ENCODE data around the gene HERC2.
"Not testable (repeated sequence)": the region's sequence is repeated elsewhere in the genome, so short reads cannot be mapped to it uniquely, and the experiment has no call there.

HERC2 gene

GRCh38 chr15:28216946-28217546, 104.9 kb downstream of the HERC2 start:
- DNase-seq, result not testable (repeated sequence)

- DNase-seq, result not testable (repeated sequence)
These were observed 106.5 kb downstream of the HERC2 start for GRCh38 chr15:28215521-28215920.

- DNase-seq, result not testable (repeated sequence)
These were observed 107.8 kb downstream of the HERC2 start for GRCh38 chr15:28214006-28214790.

GRCh38 chr15:28213393-28213792, 108.6 kb downstream of the HERC2 start:
- DNase-seq, result not testable (repeated sequence)

GRCh38 chr15:28208583-28208982, 113.4 kb downstream of the HERC2 start:
- no peak for DNase-seq

- DNase-seq, result not testable (repeated sequence)
These were observed 116.3 kb downstream of the HERC2 start for GRCh38 chr15:28205640-28206039.

- not testable (repeated sequence) for DNase-seq
These were observed 118.7 kb downstream of the HERC2 start for GRCh38 chr15:28203055-28203828.

- DNase-seq, result not testable (repeated sequence)
These were observed 119.9 kb downstream of the HERC2 start for GRCh38 chr15:28202124-28202523.

GRCh38 chr15:28198215-28198614, 123.8 kb downstream of the HERC2 start:
- not testable (repeated sequence) for DNase-seq

- DNase-seq, result not testable (repeated sequence)
These were observed 124.3 kb downstream of the HERC2 start for GRCh38 chr15:28197694-28198093.

GRCh38 chr15:28196581-28196980, 125.4 kb downstream of the HERC2 start:
- DNase-seq, result not testable (repeated sequence)

GRCh38 chr15:28192772-28193171, 129.2 kb downstream of the HERC2 start:
- DNase-seq, result no peak

GRCh38 chr15:28191832-28192231, 130.1 kb downstream of the HERC2 start:
- no peak for DNase-seq

GRCh38 chr15:28190391-28191174, 131.4 kb downstream of the HERC2 start:
- DNase-seq, result no peak

GRCh38 chr15:28185148-28185895, 136.7 kb downstream of the HERC2 start:
- no peak for DNase-seq

- no peak for DNase-seq
These were observed 137.8 kb downstream of the HERC2 start for GRCh38 chr15:28184166-28184565.

GRCh38 chr15:28182731-28183130, 139.2 kb downstream of the HERC2 start:
- DNase-seq, result no peak

- no peak for DNase-seq
These were observed 139.8 kb downstream of the HERC2 start for GRCh38 chr15:28182216-28182615.

GRCh38 chr15:28181366-28181765, 140.6 kb downstream of the HERC2 start:
- no peak for DNase-seq

GRCh38 chr15:28179270-28179669, 142.7 kb downstream of the HERC2 start:
- no peak for DNase-seq

- no peak for DNase-seq
These were observed 143.3 kb downstream of the HERC2 start for GRCh38 chr15:28178727-28179126.

- no peak for DNase-seq
These were observed 143.7 kb downstream of the HERC2 start for GRCh38 chr15:28178290-28178689.
